Motor neuron (in vitro differentiated cells): ENCODE data around the gene HSPG2. TPM values are rescaled to one million over a fixed set of nuclear protein-coding genes. Genes with fewer than 3 reads are reported as not detected.

ENCODE experiments used
- ATAC-seq, 8 experiments: fragments of 200-7000 bp; cut with Tn5 transposase; replicated peaks in 6 of 8; 2 replicates each; pipeline ENCODE4 v1.8.0; 2021; ENCODE audit warnings: mild to moderate bottlenecking in 8 of 8, moderate library complexity in 8 of 8
- H3K27ac ChIP-seq, 2 donors: fragments of 250-450 bp; sonication (Bioruptor Pico); 2 replicates each; pipeline ENCODE4 v1.9.0; 2021; ENCODE audit warnings: antibody characterized with exemption in 2 of 2, mild to moderate bottlenecking in 2 of 2, moderate library complexity in 1 of 2
- H3K4me1 ChIP-seq, 2 donors: fragments of 250-450 bp; sonication (Bioruptor Pico); replicated peaks in 1 of 2; 2 replicates each; pipeline ENCODE4 v1.6.1; 2021; ENCODE audit warnings: antibody characterized with exemption in 2 of 2, mild to moderate bottlenecking in 2 of 2, moderate library complexity in 1 of 2
- H3K4me3 ChIP-seq, 5 donors: fragments of 250-450 bp; sonication (Bioruptor Pico); 2 replicates each; pipeline ENCODE4 v1.9.0; 2021; ENCODE audit warnings: antibody characterized with exemption in 5 of 5, mild to moderate bottlenecking in 5 of 5, moderate library complexity in 4 of 5
- WGBS, 10 experiments: fragments of 450-650 bp; shearing (Covaris generic); methylation state at CpG; one replicate each; pipeline ENCODE4 v1.0.0; 2022; 5-methylcytosine and 5-hydroxymethylcytosine counted together
- in situ Hi-C, 9 experiments: fragments of 400-800 bp; cut with MboI; loops; one replicate each; pipeline ENCODE4 v1.15.0; 2021; ENCODE audit warnings: low sequenced_read_pairs in 9 of 9, low pct_unique_long_range_greater_than_20kb in 2 of 9; ENCODE audit not compliant: unreplicated experiment in 9 of 9
- total RNA-seq, 8 experiments: library from RNA; unstranded; fragments of 300-600 nt; gene quantifications; 2 replicates each; pipeline versions ENCODE4 v1.2.3 to v1.2.4, GENCODE V29; 2022

Gene HSPG2
- total RNA-seq, 8 experiments from 2014 or later = 5.8 to 47.9 (median 12.8) TPM

GRCh38 chr1:21894034-21894881 lies 42.9 kb downstream of the HSPG2 start:
- WGBS, 10 experiments = 20 to 100% (median 67%) methylated on average over 1 to 7 of the region's 11 CpGs; no CpG with 5 or more reads in 2 of the 10 experiments
- Histone ChIP-seq H3K4me1 (peaks cover 9 to 11% of the 10 kb centered on the region in 2 donors), H3K4me3 (no peak overlapping the region), H3K27ac (no peak overlapping the region)
- in situ Hi-C loops = no loop called here
- ATAC-seq = peak in 7 of 8 experiments; percentile 9 to 85 (median 29)

GRCh38 chr1:21893046-21893805 lies 43.9 kb downstream of the HSPG2 start:
- Histone ChIP-seq H3K27ac (no peak overlapping the region), H3K4me3 (no peak overlapping the region), H3K4me1 (peaks cover 9 to 11% of the 10 kb centered on the region in 2 donors)
- WGBS, 10 experiments = 83 to 100% (median 91%) methylated on average over 1 to 9 of the region's 14 CpGs
- no peak for ATAC-seq
- in situ Hi-C loops = no loop called here

- WGBS, 10 experiments = 80 to 100% (median 92%) methylated on average over 1 to 14 of the region's 20 CpGs; no CpG with 5 or more reads in 3 of the 10 experiments
- Histone ChIP-seq H3K4me3 (no peak overlapping the region), H3K4me1 (peaks cover 7% of the 10 kb centered on the region in 2 donors), H3K27ac (no peak overlapping the region)
- in situ Hi-C loops = no loop called here
- ATAC-seq = no peak
Observed at GRCh38 chr1:21891621-21892479, 45.3 kb downstream of the HSPG2 start.

- H3K4me3 ChIP-seq = no peak overlapping the region
- WGBS, 10 experiments = 67 to 100% (median 84%) methylated on average over 1 to 6 of the region's 6 CpGs; no CpG with 5 or more reads in 2 of the 10 experiments
- ATAC-seq = no peak
- no peaks in the 10 kb centered on the region for H3K4me1 ChIP-seq
- in situ Hi-C loops = no loop called here
- no peak overlapping the region for H3K27ac ChIP-seq
Observed at GRCh38 chr1:21891081-21891480, 46.0 kb downstream of the HSPG2 start.

- no peak for ATAC-seq
- no peaks in the 10 kb centered on the region for H3K4me1 ChIP-seq
- H3K4me3 ChIP-seq = no peak overlapping the region
- 86 to 100% (median 95%) methylated on average over 2 to 11 of the region's 12 CpGs; no CpG with 5 or more reads in 4 of the 10 experiments for WGBS, 10 experiments
- no peak overlapping the region for H3K27ac ChIP-seq
- in situ Hi-C loops = no loop called here
Observed at GRCh38 chr1:21888500-21888899, 48.6 kb downstream of the HSPG2 start.

GRCh38 chr1:21887796-21888195 lies 49.3 kb downstream of the HSPG2 start:
- H3K4me3 ChIP-seq = no peak overlapping the region
- in situ Hi-C loops = no loop called here
- 87 to 100% (median 93%) methylated on average over 2 to 5 of the region's 11 CpGs; no CpG with 5 or more reads in 6 of the 10 experiments for WGBS, 10 experiments
- H3K27ac ChIP-seq = no peak overlapping the region
- no peaks in the 10 kb centered on the region for H3K4me1 ChIP-seq
- ATAC-seq = no peak

- Histone ChIP-seq H3K27ac (no peak overlapping the region), H3K4me1 (no peaks in the 10 kb centered on the region), H3K4me3 (no peak overlapping the region)
- WGBS, 10 experiments = 93 to 100% (median 100%) methylated on average over 2 to 9 of the region's 26 CpGs; no CpG with 5 or more reads in 7 of the 10 experiments
- peak in 1 of 8 experiments; percentile 9 for ATAC-seq
- in situ Hi-C loops = no loop called here
Observed at GRCh38 chr1:21887216-21887736, 49.8 kb downstream of the HSPG2 start.

- H3K4me3 ChIP-seq = no peak overlapping the region
- 94 to 100% (median 100%) methylated on average over 1 to 4 of the region's 15 CpGs; no CpG with 5 or more reads in 6 of the 10 experiments for WGBS, 10 experiments
- no peaks in the 10 kb centered on the region for H3K4me1 ChIP-seq
- in situ Hi-C loops = no loop called here
- ATAC-seq = peak in 1 of 8 experiments; percentile 9
- no peak overlapping the region for H3K27ac ChIP-seq
Observed at GRCh38 chr1:21886486-21887215, 50.5 kb downstream of the HSPG2 start.

- WGBS, 10 experiments = 40 to 94% (median 83%) methylated on average over 1 to 9 of the region's 24 CpGs; no CpG with 5 or more reads in 7 of the 10 experiments
- H3K27ac ChIP-seq = no peak overlapping the region
- in situ Hi-C loops = no loop called here
- H3K4me1 ChIP-seq = no peaks in the 10 kb centered on the region
- H3K4me3 ChIP-seq = no peak overlapping the region
- peak in 1 of 8 experiments; percentile 11 for ATAC-seq
Observed at GRCh38 chr1:21885236-21886037, 51.7 kb downstream of the HSPG2 start.

GRCh38 chr1:21884456-21885235 lies 52.5 kb downstream of the HSPG2 start:
- Histone ChIP-seq H3K4me3 (no peak overlapping the region), H3K4me1 (no peaks in the 10 kb centered on the region), H3K27ac (no peak overlapping the region)
- 80 to 100% (median 87%) methylated on average over 1 to 18 of the region's 36 CpGs; no CpG with 5 or more reads in 6 of the 10 experiments for WGBS, 10 experiments
- in situ Hi-C loops = no loop called here
- ATAC-seq = peak in 1 of 8 experiments; percentile 18
